NCI-H1048 (cell line): Measurements from ENCODE around the gene ZFAND3.
"Not testable (repeated sequence)": the region's sequence is repeated elsewhere in the genome, so short reads cannot be mapped to it uniquely, and the experiment has no call there.

Source experiments
- DNase-seq: peaks from one replicate; lab custom pipeline; 2025; lab: John Stamatoyannopoulos, UW

ZFAND3 gene

DNA sequence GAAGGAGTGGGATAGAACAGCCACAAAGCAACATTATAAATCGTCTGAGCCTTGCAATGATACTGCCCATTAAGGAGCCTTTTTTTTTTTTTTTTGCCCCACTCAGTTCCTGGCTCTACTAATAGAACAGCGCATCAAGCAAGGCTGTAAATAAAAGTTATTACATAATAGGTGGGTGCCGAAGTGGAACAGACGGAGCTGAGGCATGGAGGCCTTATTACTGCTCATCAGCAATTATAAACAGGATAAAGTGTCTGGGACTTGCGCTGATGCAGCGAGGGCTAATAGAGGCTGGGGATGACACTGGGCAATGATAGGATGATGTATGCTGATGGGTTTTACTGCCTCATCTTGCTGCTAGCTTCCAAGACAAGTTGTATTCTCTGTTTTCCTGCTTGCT lies 272.1 kb downstream of the ZFAND3 start:
- DNase-seq = no peak

- DNase-seq = no peak
These were observed 272.9 kb downstream of the ZFAND3 start for GRCh38 chr6:38092465-38092864.

DNA sequence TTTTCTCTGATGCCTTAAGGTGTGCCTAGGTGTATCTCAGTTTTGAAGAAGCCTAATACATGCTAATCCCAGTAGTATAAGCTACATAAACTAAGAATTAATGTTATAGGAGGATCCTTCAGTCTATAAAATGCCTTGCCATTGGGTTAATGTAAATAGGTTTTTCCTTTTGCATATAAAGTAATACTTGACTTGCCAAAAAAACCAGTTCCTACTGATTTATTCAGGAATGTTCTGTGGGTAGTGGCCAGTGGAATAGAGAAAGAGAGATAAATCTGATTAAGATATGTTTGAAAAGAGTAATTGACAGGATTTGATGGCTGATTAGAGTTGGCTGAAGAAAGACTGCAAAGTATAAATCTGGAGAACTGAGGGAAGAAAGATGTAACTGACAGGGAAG lies 273.4 kb downstream of the ZFAND3 start:
- DNase-seq = no peak

DNA sequence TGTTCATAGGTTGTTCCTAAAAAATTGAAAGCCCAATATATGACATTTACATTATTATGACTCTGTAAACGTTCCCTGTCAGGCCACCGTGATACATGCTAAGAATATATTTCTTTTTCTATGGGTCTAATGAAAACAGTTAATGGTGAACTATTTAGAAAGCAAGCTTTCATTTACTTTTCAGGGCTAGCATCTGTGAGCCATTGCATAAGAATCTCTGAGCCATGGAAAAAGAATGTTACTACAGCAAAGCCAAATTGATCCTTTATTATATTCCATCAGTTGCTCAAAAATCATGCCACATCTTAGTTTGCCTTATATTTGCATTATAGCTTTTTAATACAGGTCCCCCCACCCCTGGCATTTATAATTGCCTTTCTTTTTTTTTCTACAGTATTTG lies 275.5 kb downstream of the ZFAND3 start:
- DNase-seq = no peak

GRCh38 chr6:38099221-38099620 lies 279.7 kb downstream of the ZFAND3 start:
- no peak for DNase-seq

DNA sequence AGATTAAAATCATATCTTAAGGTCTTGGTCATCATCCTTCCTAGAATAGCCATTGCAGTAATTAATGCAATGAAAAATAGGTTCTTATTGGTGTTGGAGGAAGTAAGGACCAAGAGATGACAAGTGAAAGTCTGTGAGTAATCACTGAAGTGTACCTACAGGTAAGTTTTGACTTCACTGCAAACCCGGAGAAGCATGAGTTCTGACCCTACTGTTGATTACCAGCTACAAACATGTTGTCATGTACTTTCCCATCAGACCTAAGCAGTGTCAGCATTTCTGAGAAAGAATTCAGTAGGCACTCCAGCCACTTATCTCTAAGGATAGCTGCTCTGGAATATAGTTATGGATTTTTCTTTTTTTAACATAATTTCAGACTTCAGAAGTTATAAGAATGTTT lies 280.9 kb downstream of the ZFAND3 start:
- DNase-seq = no peak

DNA sequence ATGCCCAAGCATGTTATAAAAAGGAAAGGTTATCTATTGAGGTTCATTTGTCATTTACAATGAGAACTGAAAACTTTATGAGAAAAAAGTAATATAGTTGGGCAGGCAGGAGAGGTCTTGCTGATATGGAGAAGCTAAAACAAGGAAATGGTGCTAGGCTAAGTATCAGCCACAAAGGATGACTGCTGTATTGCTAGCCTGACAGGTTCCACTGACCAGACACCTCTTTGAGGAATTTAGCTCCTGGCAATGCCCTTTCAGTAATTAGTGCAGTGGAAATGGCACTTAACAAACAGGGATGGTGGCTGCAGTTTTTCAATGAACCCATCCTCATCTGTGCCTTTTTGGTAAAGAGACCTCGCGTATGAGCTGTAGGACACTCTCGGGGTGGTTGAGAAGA lies 284.4 kb downstream of the ZFAND3 start:
- DNase-seq = no peak

GRCh38 chr6:38105066-38105465 lies 285.5 kb downstream of the ZFAND3 start:
- no peak for DNase-seq

GRCh38 chr6:38107073-38107472 lies 287.5 kb downstream of the ZFAND3 start:
- DNase-seq = no peak

GRCh38 chr6:38110481-38110971 lies 291.0 kb downstream of the ZFAND3 start:
- DNase-seq = no peak

GRCh38 chr6:38112181-38112580 lies 292.7 kb downstream of the ZFAND3 start:
- no peak for DNase-seq

GRCh38 chr6:38113825-38114576 lies 294.5 kb downstream of the ZFAND3 start:
- DNase-seq = no peak

- DNase-seq = no peak
These were observed 295.6 kb downstream of the ZFAND3 start for GRCh38 chr6:38114976-38115625.

DNA sequence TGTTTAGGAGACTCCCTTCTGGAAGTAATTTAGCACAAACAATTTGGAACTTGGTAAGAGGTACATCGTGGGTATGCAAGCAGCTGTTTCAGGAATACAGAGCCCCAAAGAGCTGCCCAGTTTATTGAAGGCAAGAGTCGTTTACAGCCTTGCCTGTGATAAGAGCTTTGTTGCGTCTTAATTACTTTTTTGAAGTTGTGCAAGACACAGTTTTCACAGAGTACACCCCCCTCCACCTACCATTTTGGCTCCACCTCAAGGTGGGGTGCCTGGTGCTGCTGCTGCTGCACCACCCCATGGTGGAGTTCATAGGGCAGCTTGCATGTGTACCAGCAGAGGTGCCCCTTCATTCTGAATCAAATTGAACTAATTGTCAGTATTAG lies 296.1 kb downstream of the ZFAND3 start:
- no peak for DNase-seq

DNA sequence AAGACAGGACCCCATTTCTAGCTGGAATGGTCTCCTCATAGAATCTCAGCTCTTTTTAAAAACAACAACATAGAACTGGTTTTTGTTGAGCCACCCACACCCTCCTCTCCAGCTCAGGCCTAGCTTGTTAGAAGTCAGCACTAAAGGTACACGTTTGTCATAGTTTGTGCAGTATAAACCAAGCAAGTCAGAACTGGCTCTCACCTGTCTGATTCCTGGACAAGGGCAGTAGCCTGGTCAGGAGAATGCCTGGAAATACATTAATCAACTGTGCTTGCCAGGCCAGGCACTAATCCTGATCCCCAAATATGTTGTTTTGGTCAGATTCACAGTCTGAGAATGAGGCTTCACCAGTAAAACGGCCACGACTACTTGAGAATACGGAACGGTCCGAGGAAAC lies 296.7 kb downstream of the ZFAND3 start:
- no peak for DNase-seq

- no peak for DNase-seq
These were observed 297.8 kb downstream of the ZFAND3 start for GRCh38 chr6:38117281-38117680.

GRCh38 chr6:38118791-38119365 lies 299.4 kb downstream of the ZFAND3 start:
- DNase-seq = no peak

GRCh38 chr6:38119516-38119915 lies 300.0 kb downstream of the ZFAND3 start:
- no peak for DNase-seq

DNA sequence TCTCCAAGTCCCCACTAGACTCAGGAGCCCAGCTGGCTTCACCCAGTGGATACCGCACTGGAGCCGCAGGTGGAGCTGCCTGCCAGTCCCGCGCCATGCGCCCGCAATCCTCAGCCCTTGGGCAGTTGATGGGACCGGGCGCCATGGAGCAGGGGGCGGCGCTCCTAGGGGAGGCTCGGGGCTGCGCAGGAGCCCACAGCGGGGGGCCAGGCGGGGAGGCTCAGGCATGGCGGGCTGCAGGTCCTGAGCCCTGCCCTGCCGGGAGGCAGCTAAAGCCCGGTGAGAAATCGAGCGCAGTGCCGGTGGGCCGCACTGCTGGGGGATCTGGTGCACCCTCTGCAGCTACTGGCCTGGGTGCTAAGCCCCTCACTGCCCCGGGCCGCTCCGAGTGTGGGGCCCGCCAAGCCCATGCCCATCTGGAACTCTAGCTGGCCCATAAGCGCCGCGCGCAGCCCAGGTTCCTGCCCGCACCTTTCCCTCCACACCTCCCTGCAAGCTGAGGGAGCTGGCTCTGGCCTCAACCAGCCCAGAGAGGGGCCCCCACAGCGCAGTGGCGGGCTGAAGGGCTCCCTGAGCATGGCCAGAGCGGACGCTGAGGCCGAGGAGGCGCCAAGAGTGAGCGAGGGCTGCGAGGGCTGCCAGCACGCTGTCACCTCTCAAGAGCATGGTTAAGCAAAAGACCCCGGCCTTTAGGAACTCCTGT lies 304.8 kb downstream of the ZFAND3 start:
- not testable (repeated sequence) for DNase-seq

- DNase-seq = no peak
These were observed 307.8 kb downstream of the ZFAND3 start for GRCh38 chr6:38127284-38127683.

GRCh38 chr6:38131527-38131965 lies 312.0 kb downstream of the ZFAND3 start:
- no peak for DNase-seq

- DNase-seq = no peak
These were observed 314.6 kb downstream of the ZFAND3 start for GRCh38 chr6:38133932-38134703.
